ENCODE measurements around the gene PIP5K1A.
A peak's percentile ranks its signal among the peaks of the same experiment; 100 is the strongest.
"Not testable (repeated sequence)": the region's sequence is repeated elsewhere in the genome, so short reads cannot be mapped to it uniquely, and the experiment has no call there.

PIP5K1A gene

GRCh38 chr1:151171190-151171589 is 27.2 kb upstream of the PIP5K1A start:
- H3K9ac ChIP-seq (ENCODE audit: low read length): no peak overlapping the region

GRCh38 chr1:151175041-151175741 is 23.2 kb upstream of the PIP5K1A start:
- H3K36me3 ChIP-seq (ENCODE audit: control insufficient read depth, insufficient read depth, low read length): peaks cover 6% of the 10 kb centered on the region

More at GRCh38 chr1:151171190-151171589, 27.2 kb upstream of the PIP5K1A start:
- Histone ChIP-seq H3K36me3 (ENCODE audit: control insufficient read depth, insufficient read depth, low read length) (peaks cover 5% of the 10 kb centered on the region), H3K9me3 (ENCODE audit: control insufficient read depth, low read length) (no peaks in the 10 kb centered on the region), H3K4me1 (ENCODE audit: control insufficient read depth, insufficient read depth, low read length) (no peaks in the 10 kb centered on the region), H3K4me3 (ENCODE audit: low read length) (no peak overlapping the region), H3K27me3 (ENCODE audit: control insufficient read depth, insufficient read depth, low read length) (no peaks in the 10 kb centered on the region)

GRCh38 chr1:151175863-151176262 is 22.5 kb upstream of the PIP5K1A start, which contains the start of gene TMOD4:
Gene TMOD4, minus strand, starts transcription at chr1:151175981. Its CDS starts 1,106 bp downstream, at chr1:151174875.
- H3K4me3 ChIP-seq (ENCODE audit: low read length): no peak within 1 kb of the TSS
- no peak within 1 kb of the TSS for H3K9ac ChIP-seq (ENCODE audit: low read length)
- H3K27me3 ChIP-seq (ENCODE audit: control insufficient read depth, insufficient read depth, low read length): no peaks in the 10 kb centered on the region
- no peaks in the 10 kb centered on the region for H3K4me1 ChIP-seq (ENCODE audit: control insufficient read depth, insufficient read depth, low read length)
- no peaks in the 10 kb centered on the region for H3K9me3 ChIP-seq (ENCODE audit: control insufficient read depth, low read length)
- H3K36me3 ChIP-seq (ENCODE audit: control insufficient read depth, insufficient read depth, low read length): peaks cover 6% of the 10 kb centered on the region

More at GRCh38 chr1:151175041-151175741, 23.2 kb upstream of the PIP5K1A start:
- Histone ChIP-seq H3K9ac (ENCODE audit: low read length) (no peak overlapping the region), H3K4me3 (ENCODE audit: low read length) (no peak overlapping the region), H3K9me3 (ENCODE audit: control insufficient read depth, low read length) (no peaks in the 10 kb centered on the region), H3K27me3 (ENCODE audit: control insufficient read depth, insufficient read depth, low read length) (no peaks in the 10 kb centered on the region), H3K4me1 (ENCODE audit: control insufficient read depth, insufficient read depth, low read length) (no peaks in the 10 kb centered on the region)

- H3K9ac ChIP-seq (ENCODE audit: low read length): no peak overlapping the region
- no peaks in the 10 kb centered on the region for H3K4me1 ChIP-seq (ENCODE audit: control insufficient read depth, insufficient read depth, low read length)
- no peaks in the 10 kb centered on the region for H3K27me3 ChIP-seq (ENCODE audit: control insufficient read depth, insufficient read depth, low read length)
- no peak overlapping the region for H3K4me3 ChIP-seq (ENCODE audit: low read length)
- H3K36me3 ChIP-seq (ENCODE audit: control insufficient read depth, insufficient read depth, low read length): peaks cover 6% of the 10 kb centered on the region
- no peaks in the 10 kb centered on the region for H3K9me3 ChIP-seq (ENCODE audit: control insufficient read depth, low read length)
These were observed 21.8 kb upstream of the PIP5K1A start for GRCh38 chr1:151176514-151177045.

- Histone ChIP-seq H3K27me3 (ENCODE audit: control insufficient read depth, insufficient read depth, low read length) (no peaks in the 10 kb centered on the region), H3K9ac (ENCODE audit: low read length) (no peak overlapping the region), H3K36me3 (ENCODE audit: control insufficient read depth, insufficient read depth, low read length) (peaks cover 9% of the 10 kb centered on the region), H3K4me1 (ENCODE audit: control insufficient read depth, insufficient read depth, low read length) (peaks cover 4% of the 10 kb centered on the region), H3K4me3 (ENCODE audit: low read length) (no peak overlapping the region), H3K9me3 (ENCODE audit: control insufficient read depth, low read length) (no peaks in the 10 kb centered on the region)
These were observed 14.1 kb upstream of the PIP5K1A start for GRCh38 chr1:151184211-151184610.

- Histone ChIP-seq H3K36me3 (ENCODE audit: control insufficient read depth, insufficient read depth, low read length) (peaks cover 9% of the 10 kb centered on the region), H3K4me3 (ENCODE audit: low read length) (no peak overlapping the region), H3K9ac (ENCODE audit: low read length) (no peak overlapping the region), H3K27me3 (ENCODE audit: control insufficient read depth, insufficient read depth, low read length) (no peaks in the 10 kb centered on the region), H3K9me3 (ENCODE audit: control insufficient read depth, low read length) (no peaks in the 10 kb centered on the region), H3K4me1 (ENCODE audit: control insufficient read depth, insufficient read depth, low read length) (peaks cover 6% of the 10 kb centered on the region)
These were observed 11.1 kb upstream of the PIP5K1A start for GRCh38 chr1:151187205-151187604.

DNA sequence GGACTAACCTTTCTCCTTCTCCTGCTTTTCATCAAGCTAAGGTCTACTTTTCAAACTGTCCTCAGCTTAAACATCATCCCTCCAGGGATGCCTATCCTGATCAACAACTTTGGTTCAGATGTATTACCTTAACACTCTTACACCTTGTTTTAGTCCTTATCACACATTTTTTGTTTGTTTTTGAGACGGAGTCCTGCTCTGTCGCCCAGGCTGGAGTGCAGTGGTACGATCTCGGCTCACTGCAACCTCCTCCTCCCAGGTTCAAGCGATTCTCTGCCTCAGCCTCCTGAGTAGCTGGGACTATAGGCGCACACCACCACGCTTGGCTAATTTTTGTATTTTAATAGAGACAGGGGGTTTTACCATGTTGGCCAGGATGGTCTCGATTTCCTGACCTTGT is 9.7 kb upstream of the PIP5K1A start:
- H3K27me3 ChIP-seq (ENCODE audit: control insufficient read depth, insufficient read depth, low read length); H3K9me3 ChIP-seq (ENCODE audit: control insufficient read depth, low read length); H3K36me3 ChIP-seq (ENCODE audit: control insufficient read depth, insufficient read depth, low read length); H3K4me3 ChIP-seq (ENCODE audit: low read length); H3K4me1 ChIP-seq (ENCODE audit: control insufficient read depth, insufficient read depth, low read length): not testable (repeated sequence)
- H3K9ac ChIP-seq (ENCODE audit: low read length): peak overlapping the region; percentile 97

DNA sequence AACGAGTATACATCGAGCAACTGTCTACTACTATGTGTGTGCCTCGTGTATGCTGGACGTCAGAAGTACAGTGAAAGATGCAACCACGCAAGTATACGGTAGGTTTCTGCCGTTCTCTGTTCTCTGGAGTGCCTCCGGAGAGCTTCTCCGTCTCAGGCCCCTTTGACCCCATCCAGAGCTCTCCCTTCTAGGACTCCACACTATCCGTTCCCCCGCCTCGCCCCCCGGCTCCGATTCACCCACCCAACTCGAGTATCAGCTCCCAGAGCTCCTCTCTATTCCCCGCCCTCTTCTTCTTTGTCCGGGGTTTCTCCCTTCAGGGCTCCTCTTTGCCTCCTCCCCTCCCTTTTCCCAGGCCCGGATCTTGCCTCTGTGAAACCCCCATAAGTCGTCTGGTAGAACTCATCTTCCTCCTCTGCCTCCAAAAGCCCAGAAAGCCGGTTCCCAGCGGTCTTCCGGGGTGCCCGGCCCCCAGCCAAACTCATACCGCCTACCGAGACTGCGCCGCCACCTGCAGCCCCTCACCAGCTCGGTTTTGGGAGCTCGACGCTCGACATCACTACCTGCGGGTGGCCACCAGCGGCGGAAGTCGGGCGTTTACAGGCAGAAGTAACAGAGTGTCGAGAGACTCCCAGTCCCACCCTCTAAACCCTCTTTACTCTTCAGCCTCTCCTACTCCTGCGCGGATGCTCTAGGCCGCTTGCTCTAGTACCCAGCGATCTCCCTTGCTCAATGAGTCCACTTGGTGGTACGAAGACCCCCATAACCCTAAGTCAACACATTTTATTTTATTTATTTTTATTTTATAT is 8.5 kb upstream of the PIP5K1A start, which contains the start of gene VPS72:
VPS72 (minus strand) TSS at position 561 of the 809 bp plus-strand sequence; CDS start at position 485, 76 bp downstream.
- peak within 1 kb of the TSS; percentile 97 for H3K9ac ChIP-seq (ENCODE audit: low read length)
- H3K4me1 ChIP-seq (ENCODE audit: control insufficient read depth, insufficient read depth, low read length): peaks cover 6% of the 10 kb centered on the region
- no peaks in the 10 kb centered on the region for H3K27me3 ChIP-seq (ENCODE audit: control insufficient read depth, insufficient read depth, low read length)
- no peaks in the 10 kb centered on the region for H3K36me3 ChIP-seq (ENCODE audit: control insufficient read depth, insufficient read depth, low read length)
- H3K4me3 ChIP-seq (ENCODE audit: low read length): peak within 1 kb of the TSS; percentile 91
- no peaks in the 10 kb centered on the region for H3K9me3 ChIP-seq (ENCODE audit: control insufficient read depth, low read length)

DNA sequence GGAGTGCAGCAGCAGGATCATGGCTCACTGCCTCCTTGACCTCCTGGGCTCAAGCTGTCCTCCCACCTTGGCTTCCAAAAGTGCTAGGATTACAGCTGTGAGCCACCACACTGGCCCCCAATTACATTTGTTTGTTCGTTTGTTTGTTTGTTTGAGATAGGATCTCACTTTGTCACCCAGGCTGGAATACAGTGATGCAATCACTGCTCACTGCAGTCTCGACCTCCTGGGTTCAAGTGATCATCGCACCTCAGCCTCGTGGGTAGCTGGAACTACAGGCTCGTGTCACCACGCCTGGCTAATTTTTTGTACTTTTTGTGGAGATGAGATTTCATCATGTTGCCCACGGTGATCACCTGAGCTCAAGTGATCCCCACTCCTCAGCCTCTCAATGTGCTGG is 6.3 kb upstream of the PIP5K1A start:
- no peaks in the 10 kb centered on the region for H3K27me3 ChIP-seq (ENCODE audit: control insufficient read depth, insufficient read depth, low read length)
- H3K4me1 ChIP-seq (ENCODE audit: control insufficient read depth, insufficient read depth, low read length): peaks cover 10% of the 10 kb centered on the region
- H3K9me3 ChIP-seq (ENCODE audit: control insufficient read depth, low read length): no peaks in the 10 kb centered on the region
- H3K4me3 ChIP-seq (ENCODE audit: low read length): no peak overlapping the region
- no peaks in the 10 kb centered on the region for H3K36me3 ChIP-seq (ENCODE audit: control insufficient read depth, insufficient read depth, low read length)
- H3K9ac ChIP-seq (ENCODE audit: low read length): no peak overlapping the region

GRCh38 chr1:151193304-151193703 is 5.0 kb upstream of the PIP5K1A start:
- H3K9ac ChIP-seq (ENCODE audit: low read length): no peak overlapping the region
- H3K36me3 ChIP-seq (ENCODE audit: control insufficient read depth, insufficient read depth, low read length): no peaks in the 10 kb centered on the region
- H3K9me3 ChIP-seq (ENCODE audit: control insufficient read depth, low read length): no peaks in the 10 kb centered on the region
- H3K4me1 ChIP-seq (ENCODE audit: control insufficient read depth, insufficient read depth, low read length): peaks cover 17% of the 10 kb centered on the region
- no peak overlapping the region for H3K4me3 ChIP-seq (ENCODE audit: low read length)
- no peaks in the 10 kb centered on the region for H3K27me3 ChIP-seq (ENCODE audit: control insufficient read depth, insufficient read depth, low read length)

DNA sequence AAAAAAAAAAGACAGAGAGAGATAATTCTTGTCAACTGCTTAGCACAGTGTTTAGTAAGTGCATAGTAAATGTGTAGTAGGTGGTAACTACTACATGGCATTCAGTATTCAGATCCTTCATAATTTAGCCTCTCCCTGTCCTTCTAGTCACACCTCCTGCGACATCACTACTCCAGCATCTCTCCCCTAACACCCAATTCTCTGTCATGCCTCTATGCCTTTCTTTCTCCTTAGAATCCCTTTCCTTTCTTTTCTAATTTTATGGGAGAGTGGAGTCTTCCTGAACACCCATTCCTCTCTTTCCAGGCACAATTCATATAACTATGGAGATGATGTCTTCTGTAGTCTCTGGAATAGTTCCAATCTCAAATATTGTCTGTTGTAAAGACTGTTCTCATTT is 4.5 kb upstream of the PIP5K1A start:
- H3K4me1 ChIP-seq (ENCODE audit: control insufficient read depth, insufficient read depth, low read length): peaks cover 16% of the 10 kb centered on the region
- H3K4me3 ChIP-seq (ENCODE audit: low read length): no peak overlapping the region
- H3K9ac ChIP-seq (ENCODE audit: low read length): no peak overlapping the region
- H3K9me3 ChIP-seq (ENCODE audit: control insufficient read depth, low read length): no peaks in the 10 kb centered on the region
- no peaks in the 10 kb centered on the region for H3K36me3 ChIP-seq (ENCODE audit: control insufficient read depth, insufficient read depth, low read length)
- H3K27me3 ChIP-seq (ENCODE audit: control insufficient read depth, insufficient read depth, low read length): no peaks in the 10 kb centered on the region

Data from mucosa of stomach (tissue), 1 donor.